GM19463 (cell line): Measurements from ENCODE around the gene IFT122.
"Not testable (repeated sequence)": the region's sequence is repeated elsewhere in the genome, so short reads cannot be mapped to it uniquely, and the experiment has no call there.

ENCODE experiments used
- ATAC-seq: cut with Tn5 transposase; IDR thresholded peaks from one replicate; pipeline ENCODE4 v1.9.1; 2021; ENCODE audit warnings: mild to moderate bottlenecking, moderate library complexity; ENCODE audit not compliant: unreplicated experiment

IFT122 gene

GRCh38 chr3:129494499-129494898 is 54.5 kb downstream of the IFT122 start:
- ATAC-seq, result not testable (repeated sequence)

- ATAC-seq, result not testable (repeated sequence)
These were observed 55.1 kb downstream of the IFT122 start for GRCh38 chr3:129495006-129495639.

GRCh38 chr3:129497876-129498275 is 57.9 kb downstream of the IFT122 start:
- ATAC-seq, result not testable (repeated sequence)

GRCh38 chr3:129498603-129499488 is 58.8 kb downstream of the IFT122 start:
- ATAC-seq, result not testable (repeated sequence)

GRCh38 chr3:129499604-129500333 is 59.7 kb downstream of the IFT122 start:
- ATAC-seq, result not testable (repeated sequence)

- no peak for ATAC-seq
These were observed 60.3 kb downstream of the IFT122 start for GRCh38 chr3:129500334-129500658.

GRCh38 chr3:129501630-129502029 is 61.6 kb downstream of the IFT122 start:
- ATAC-seq, result no peak

GRCh38 chr3:129502641-129503408 is 62.8 kb downstream of the IFT122 start:
- ATAC-seq, result no peak

GRCh38 chr3:129503471-129504291 is 63.7 kb downstream of the IFT122 start:
- ATAC-seq, result no peak

- no peak for ATAC-seq
These were observed 64.6 kb downstream of the IFT122 start for GRCh38 chr3:129504471-129505100.

- ATAC-seq, result no peak
These were observed 65.3 kb downstream of the IFT122 start for GRCh38 chr3:129505341-129505740.

- ATAC-seq, result no peak
These were observed 66.3 kb downstream of the IFT122 start for GRCh38 chr3:129506231-129506742.

- ATAC-seq, result no peak
These were observed 67.3 kb downstream of the IFT122 start for GRCh38 chr3:129507181-129507831.

- no peak for ATAC-seq
These were observed 72.6 kb downstream of the IFT122 start for GRCh38 chr3:129512595-129512994.

- no peak for ATAC-seq
These were observed 73.7 kb downstream of the IFT122 start for GRCh38 chr3:129513705-129514104.

GRCh38 chr3:129514110-129514509 is 74.1 kb downstream of the IFT122 start:
- ATAC-seq, result no peak

GRCh38 chr3:129514563-129514962 is 74.5 kb downstream of the IFT122 start:
- no peak for ATAC-seq

GRCh38 chr3:129515108-129515820 is 75.2 kb downstream of the IFT122 start:
- not testable (repeated sequence) for ATAC-seq
